ENCODE results near the gene TNFRSF1B. TPM values are rescaled to one million over a fixed set of nuclear protein-coding genes. Genes with fewer than 3 reads are reported as not detected.
A peak's percentile ranks its signal among the peaks of the same experiment; 100 is the strongest.

The TNFRSF1B gene
- total and polyA plus RNA-seq, 9 of the 15 experiments (the other 6 are each of a cell fraction or from before 2014, with no cell fraction given): 8.8 to 91.3 (median 36.0) TPM

DNA sequence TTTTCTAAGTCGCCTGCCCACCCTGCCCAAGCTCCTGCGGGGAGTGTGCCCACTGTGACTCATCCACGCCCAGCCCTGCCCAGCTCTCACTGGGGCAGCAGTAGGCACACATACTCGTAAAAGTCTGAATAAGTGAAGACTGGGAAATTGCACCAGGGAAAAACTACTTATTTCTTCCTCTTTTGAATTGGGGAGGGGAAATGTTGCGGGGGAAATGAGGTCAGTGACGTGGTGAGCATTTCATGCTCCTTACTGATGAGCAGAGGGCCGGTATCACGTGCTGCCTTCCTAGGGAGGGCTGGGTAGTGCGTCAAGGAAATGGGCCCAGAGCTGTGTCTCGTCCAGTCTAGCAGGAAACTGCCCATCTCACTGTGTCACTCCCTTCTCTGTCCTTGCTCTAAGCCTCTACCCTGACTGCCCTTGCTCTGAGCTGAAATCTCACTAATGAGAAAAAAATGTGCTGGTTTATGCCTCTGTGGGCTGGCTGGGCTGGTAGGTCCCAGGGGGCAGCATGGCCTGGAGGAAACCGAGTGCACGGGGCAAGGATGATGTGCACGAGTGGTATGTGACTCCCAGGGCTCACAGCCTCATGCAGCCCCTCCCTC lies 13.5 kb upstream of the TNFRSF1B start (continued):
- TF ChIP-seq ZFX (CRISPR knock-in tag; IDR thresholded peaks at IDR 0.05) (no peak), ZBTB33 (CRISPR knock-in tag; IDR thresholded peaks at IDR 0.05) (no peak), ATF7 (IDR thresholded peaks at IDR 0.05) (peak; percentile 50; the same call in 1 of the 2 replicates), MITF (IDR thresholded peaks at IDR 0.05) (0 out of 2 replicates have a peak, but pooled peaks have one; percentile 48), CBFB (CRISPR knock-in tag; IDR thresholded peaks at IDR 0.05) (no peak), ZC3H4 (CRISPR knock-in tag; IDR thresholded peaks at IDR 0.05; ENCODE audit: borderline replicate concordance) (no peak), ZNF3 (CRISPR knock-in tag; IDR thresholded peaks at IDR 0.05) (no peak), CREM (IDR thresholded peaks at IDR 0.05; ENCODE audit: low read depth) (peak; percentile 49), MLLT1 (IDR thresholded peaks at IDR 0.05) (no peak), ZNF584 (CRISPR knock-in tag; IDR thresholded peaks at IDR 0.05; ENCODE audit: low read depth) (no peak; the same call in 1 of the 2 replicates), DMBX1 (CRISPR knock-in tag; IDR thresholded peaks at IDR 0.05; ENCODE audit: borderline replicate concordance) (no peak)
- TF ChIP-seq, protein P1, sequence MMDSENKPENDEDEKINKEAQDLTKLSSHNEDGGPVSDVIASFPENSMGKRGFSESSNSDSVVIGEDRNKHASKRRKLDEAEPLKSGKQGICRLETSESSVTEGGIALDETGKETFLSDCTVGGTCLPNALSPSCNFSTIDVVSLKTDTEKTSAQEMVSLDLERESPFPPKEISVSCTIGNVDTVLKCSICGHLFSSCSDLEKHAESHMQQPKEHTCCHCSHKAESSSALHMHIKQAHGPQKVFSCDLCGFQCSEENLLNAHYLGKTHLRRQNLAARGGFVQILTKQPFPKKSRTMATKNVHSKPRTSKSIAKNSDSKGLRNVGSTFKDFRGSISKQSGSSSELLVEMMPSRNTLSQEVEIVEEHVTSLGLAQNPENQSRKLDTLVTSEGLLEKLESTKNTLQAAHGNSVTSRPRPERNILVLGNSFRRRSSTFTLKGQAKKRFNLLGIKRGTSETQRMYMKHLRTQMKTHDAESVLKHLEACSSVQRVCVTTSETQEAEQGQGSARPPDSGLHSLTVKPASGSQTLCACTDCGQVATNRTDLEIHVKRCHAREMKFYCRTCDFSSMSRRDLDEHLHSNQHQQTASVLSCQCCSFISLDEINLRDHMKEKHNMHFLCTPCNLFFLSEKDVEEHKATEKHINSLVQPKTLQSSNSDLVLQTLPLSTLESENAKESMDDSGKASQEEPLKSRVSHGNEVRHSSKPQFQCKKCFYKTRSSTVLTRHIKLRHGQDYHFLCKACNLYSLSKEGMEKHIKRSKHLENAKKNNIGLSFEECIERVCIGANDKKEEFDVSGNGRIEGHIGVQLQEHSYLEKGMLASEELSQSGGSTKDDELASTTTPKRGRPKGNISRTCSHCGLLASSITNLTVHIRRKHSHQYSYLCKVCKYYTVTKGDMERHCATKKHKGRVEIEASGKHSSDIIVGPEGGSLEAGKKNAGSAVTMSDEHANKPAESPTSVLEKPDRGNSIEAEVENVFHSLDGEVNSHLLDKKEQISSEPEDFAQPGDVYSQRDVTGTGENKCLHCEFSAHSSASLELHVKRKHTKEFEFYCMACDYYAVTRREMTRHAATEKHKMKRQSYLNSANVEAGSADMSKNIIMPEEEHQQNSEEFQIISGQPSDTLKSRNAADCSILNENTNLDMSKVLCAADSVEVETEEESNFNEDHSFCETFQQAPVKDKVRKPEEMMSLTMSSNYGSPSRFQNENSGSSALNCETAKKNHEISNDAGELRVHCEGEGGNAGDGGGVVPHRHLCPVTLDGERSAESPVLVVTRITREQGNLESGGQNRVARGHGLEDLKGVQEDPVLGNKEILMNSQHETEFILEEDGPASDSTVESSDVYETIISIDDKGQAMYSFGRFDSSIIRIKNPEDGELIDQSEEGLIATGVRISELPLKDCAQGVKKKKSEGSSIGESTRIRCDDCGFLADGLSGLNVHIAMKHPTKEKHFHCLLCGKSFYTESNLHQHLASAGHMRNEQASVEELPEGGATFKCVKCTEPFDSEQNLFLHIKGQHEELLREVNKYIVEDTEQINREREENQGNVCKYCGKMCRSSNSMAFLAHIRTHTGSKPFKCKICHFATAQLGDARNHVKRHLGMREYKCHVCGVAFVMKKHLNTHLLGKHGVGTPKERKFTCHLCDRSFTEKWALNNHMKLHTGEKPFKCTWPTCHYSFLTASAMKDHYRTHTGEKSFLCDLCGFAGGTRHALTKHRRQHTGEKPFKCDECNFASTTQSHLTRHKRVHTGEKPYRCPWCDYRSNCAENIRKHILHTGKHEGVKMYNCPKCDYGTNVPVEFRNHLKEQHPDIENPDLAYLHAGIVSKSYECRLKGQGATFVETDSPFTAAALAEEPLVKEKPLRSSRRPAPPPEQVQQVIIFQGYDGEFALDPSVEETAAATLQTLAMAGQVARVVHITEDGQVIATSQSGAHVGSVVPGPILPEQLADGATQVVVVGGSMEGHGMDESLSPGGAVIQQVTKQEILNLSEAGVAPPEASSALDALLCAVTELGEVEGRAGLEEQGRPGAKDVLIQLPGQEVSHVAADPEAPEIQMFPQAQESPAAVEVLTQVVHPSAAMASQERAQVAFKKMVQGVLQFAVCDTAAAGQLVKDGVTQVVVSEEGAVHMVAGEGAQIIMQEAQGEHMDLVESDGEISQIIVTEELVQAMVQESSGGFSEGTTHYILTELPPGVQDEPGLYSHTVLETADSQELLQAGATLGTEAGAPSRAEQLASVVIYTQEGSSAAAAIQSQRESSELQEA (IDR thresholded peaks at IDR 0.05; ENCODE audit: low read depth): no peak
- TF ChIP-seq, protein P2, sequence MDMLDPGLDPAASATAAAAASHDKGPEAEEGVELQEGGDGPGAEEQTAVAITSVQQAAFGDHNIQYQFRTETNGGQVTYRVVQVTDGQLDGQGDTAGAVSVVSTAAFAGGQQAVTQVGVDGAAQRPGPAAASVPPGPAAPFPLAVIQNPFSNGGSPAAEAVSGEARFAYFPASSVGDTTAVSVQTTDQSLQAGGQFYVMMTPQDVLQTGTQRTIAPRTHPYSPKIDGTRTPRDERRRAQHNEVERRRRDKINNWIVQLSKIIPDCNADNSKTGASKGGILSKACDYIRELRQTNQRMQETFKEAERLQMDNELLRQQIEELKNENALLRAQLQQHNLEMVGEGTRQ (CRISPR knock-in tag; IDR thresholded peaks at IDR 0.05): peak; percentile 83
